Hippocampal formation (tissue), 2 donors: Measurements from ENCODE around the gene ACTL7B.
"Not testable (repeated sequence)": the region's sequence is repeated elsewhere in the genome, so short reads cannot be mapped to it uniquely, and the experiment has no call there.

Source experiments
- DNase-seq, 2 donors: peaks; one replicate each; lab custom pipeline; 2025; lab: John Stamatoyannopoulos, UW

ACTL7B gene

DNA sequence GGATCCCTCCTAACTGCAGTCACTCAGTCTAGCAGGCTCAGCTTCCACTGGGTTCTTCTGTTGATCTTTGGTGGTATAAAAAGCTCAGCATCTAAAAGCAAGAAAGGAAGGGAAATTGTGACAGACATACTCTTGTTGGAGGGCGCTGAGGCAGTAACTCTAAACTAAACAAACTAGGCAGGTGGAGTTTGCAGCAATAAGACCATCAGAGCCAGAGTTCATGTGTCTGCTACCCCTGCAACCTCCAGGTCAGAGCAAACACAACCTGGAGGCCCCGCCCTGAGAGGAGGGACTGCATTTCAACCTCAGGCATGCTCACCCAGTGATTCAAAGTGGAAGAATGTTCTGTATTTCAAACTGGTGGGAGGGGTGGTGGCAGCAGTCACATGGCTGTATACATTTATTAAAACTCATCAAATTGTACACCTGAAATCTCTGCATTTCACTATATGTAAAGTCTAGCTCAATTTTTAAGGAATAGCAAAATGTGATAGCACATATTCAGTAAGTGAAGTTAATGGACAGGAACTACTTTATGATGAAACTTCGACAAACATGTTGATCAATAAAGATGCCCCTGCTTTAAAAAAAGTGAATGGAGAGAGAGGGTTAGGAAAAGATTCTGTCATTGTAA is 13.4 kb upstream of the ACTL7B start:
- DNase-seq: no peak

GRCh38 chr9:108867829-108868228 is 12.0 kb upstream of the ACTL7B start:
- no peak for DNase-seq

DNA sequence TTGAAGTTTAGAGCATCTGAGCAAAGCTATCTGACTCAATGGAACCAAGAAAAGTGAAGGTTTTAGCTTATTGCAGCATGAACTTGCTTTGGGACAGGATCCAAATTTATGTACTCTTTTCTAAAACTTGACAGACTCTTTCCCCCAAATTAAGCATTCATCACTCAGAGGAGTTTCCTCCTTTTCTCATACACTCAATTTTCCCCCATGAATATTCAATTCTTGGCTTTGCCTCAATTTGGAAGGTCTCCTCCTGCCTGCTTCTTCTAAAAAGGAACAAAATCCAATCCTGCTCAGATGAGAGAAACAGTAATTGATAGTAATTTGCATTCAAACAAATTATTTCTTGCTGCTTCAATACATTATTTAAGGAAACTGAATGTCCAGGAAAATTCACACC is 11.3 kb upstream of the ACTL7B start:
- no peak for DNase-seq

GRCh38 chr9:108866001-108866420 is 10.2 kb upstream of the ACTL7B start:
- DNase-seq: no peak

GRCh38 chr9:108865037-108865436 is 9.3 kb upstream of the ACTL7B start:
- DNase-seq: no peak

DNA sequence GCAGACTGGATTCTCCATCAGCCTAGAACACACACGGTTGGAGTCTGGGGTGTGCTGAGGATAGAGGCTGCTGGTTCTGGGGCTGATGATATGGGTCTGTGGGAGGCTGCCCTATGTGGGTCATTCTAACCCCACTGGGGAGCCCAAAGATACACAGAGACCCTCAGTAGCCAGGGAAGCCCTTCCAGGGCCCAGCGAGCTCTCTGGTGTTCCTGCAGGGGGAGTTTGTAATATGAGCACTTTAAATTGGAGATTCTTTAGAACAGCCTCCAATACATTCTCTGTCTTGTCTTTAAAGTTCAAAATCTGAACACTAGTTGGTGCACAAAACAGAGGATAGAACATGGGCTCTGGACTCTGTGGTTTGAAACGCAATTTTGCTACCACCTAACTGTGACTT is 8.7 kb upstream of the ACTL7B start:
- DNase-seq: no peak

DNA sequence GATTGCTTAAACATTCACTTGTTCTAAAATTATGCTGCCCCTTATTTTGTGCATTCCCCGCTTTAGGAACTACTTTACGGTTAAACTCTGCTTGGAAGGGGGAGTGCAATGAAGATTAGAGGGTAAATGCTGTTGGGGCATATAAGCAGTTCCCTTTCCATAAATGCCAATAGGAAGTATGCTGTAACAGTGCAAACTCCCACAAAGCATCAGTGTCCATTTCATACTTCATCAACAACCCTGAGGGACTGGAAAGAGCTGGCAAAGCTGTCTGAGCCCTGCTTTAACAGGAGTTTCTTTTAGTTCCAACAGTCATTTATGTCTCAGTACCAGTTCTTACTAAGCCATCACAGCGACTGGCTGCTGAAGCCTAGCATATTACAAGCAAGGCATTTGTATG is 8.1 kb upstream of the ACTL7B start:
- no peak for DNase-seq

- no peak for DNase-seq
These were observed 6.2 kb upstream of the ACTL7B start, which contains the start of gene ACTL7A for GRCh38 chr9:108861997-108862396. Gene ACTL7A (plus strand): TSS chr9:108862266. CDS start chr9:108862323, 57 bp downstream.

- no peak for DNase-seq
These were observed 5.7 kb upstream of the ACTL7B start for GRCh38 chr9:108861464-108861863.

DNA sequence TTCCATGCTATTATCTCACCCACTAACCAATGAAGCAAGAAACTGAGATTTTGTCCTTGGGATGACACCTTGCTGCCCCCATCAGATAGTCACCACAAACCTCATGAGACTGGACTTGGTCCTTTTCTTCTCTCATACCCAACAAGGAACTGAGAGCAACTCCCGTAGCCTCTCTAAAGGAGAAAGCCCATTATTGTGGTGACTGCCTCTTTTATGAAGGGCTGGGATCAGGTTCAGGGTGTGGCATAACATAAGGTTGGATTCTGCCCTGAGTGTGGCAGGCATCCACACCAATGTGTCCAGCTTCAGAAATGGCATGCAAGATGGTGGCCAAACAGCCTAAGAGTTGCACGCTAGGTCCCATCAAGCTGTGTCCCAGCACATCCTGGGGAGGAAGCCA is 5.0 kb upstream of the ACTL7B start:
- DNase-seq: no peak

DNA sequence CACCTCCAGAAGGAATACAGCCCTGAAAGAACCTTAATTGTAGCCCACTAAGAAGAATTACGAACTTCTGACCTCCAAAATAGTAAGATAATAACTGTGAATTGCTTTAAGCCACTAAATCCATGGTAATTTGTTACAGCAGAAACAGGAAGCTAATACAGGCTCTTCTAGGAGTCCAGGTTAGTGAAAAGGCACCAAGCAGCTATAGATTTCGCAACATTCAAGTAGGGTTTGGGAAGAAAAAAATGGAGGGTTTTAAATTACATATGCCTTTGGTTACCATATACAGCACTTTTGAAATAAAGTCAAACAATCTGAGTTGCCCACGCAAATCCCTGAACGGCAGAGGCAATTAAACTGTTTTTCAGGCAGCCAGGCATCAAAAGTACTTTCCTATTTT is 4.6 kb upstream of the ACTL7B start:
- no peak for DNase-seq

- no peak for DNase-seq
These were observed 3.8 kb upstream of the ACTL7B start for GRCh38 chr9:108859459-108860114.

DNA sequence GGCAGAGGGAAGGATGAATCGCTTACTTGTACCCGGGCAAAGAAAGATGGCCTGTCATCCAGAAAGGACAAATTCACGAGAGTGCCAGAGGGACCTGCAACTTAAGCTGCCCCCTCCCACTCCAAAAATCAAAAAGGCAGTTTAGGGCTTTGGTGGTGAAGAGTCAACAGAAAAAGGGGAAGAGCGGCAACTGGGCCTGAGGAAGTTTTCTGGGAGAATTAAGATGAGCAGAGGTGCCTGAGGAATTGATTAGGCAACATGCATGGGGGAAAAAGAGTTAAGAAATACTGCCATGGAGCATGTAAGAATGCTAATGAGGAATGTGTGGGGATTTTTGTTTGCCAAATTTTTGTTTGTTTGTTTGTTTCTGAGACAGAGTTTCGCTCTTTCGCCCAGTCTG is 1.8 kb upstream of the ACTL7B start:
- DNase-seq: no peak

- no peak for DNase-seq
These were observed 278 bp downstream of the ACTL7B start for GRCh38 chr9:108855529-108855886.

DNA sequence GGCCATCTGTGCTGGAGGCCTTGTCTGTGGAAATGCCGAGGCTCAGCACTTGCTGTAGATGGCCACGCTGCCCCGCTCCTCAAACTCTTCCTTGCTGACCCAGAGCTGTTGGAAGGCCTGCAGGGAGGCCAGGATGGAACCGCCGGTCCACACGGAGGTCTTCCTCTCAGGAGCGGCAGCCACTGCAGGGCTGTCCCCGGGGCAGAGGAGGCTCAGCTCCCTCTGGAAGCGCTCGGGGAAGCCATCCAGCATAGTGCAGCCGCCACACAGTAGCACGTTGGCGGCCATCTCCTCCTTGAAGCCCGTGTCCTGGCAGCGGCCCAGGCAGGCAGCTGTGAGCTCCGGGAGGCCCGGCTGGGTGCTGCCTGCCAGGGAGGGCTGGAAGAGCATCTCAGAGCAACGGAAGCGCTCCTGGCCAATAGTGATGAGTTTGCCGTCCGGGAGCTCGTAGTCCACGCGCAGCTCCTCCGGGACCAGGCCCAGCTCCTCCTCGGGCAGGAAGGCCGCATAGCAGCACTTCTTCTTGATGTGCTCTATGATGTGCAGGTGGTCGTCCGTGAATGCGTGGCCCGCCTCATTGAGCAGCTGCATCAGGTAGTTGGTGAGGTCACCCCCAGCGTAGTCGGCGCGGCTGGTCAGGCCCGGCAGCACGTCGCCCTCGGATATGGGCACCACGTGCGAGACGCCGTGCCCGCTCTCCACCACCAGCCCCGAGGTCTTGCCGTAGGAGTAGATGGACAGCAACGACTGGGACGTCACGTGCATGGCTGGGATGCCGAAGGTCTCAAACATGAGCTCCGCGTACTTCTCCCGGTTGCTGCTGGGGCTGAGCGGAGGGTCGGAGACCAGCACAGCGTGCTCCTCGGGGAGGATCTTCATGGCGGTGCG is 901 bp downstream of the ACTL7B start:
- no peak for DNase-seq

- no peak for DNase-seq
These were observed 1.7 kb downstream of the ACTL7B start for GRCh38 chr9:108854094-108854493.

DNA sequence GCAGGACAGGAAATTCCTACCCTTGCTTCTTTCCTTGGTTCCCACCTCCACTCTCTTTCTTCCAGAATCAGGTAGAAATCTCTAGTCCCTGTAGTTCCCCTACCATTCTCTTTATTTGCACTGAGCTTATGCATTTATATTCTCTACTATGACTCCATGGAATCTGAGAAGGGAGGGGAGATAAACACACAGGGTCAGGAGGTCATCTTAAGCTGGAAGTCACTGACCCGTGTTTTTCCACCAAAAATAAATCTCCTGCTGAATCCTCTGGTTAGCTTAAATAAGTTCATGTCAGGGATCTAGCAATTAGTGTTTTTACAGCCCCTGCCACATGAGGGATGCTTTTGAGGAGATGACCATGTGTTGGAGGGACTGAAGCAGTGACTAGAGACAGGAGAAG is 3.7 kb downstream of the ACTL7B start:
- no peak for DNase-seq

DNA sequence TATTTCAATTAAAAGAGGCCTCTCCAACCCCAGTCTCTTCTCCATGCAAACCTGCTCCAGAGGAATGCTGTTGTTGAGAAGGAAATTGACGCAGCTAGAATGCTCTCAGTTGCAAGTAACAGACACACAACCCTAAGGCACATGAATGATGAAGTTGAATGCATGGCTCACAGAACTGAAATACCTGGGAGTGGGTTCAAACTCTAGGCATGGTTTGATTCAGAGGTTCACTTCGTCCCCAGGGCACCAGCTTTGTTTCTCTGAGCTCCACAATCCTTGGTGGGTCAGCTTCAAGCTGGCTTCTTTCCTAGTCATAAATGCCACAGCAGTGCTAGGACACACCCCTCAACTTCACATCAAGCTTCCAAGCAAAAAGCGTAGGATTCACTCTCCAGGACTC is 4.6 kb downstream of the ACTL7B start:
- no peak for DNase-seq

GRCh38 chr9:108850293-108850897 is 5.4 kb downstream of the ACTL7B start:
- no peak for DNase-seq

- not testable (repeated sequence) for DNase-seq
These were observed 7.5 kb downstream of the ACTL7B start for GRCh38 chr9:108848296-108848695.

DNA sequence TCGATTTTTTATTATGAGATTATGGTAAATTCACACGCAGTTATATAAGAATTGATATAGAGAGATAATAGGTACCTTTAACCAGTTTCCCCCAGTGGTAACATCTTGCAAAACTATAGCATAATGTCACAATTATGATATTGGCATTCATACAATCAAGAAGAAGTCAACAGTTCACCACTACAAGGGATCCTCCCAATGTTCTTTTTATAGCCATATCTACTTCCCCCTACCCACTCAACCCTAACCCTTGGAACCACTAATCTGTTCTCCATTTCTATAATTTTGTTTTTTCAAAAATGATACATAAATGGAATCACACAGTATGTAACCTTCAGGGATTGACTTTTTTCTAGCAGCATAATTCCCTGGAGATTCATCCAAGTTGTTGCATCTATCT is 9.8 kb downstream of the ACTL7B start:
- DNase-seq: no peak

DNA sequence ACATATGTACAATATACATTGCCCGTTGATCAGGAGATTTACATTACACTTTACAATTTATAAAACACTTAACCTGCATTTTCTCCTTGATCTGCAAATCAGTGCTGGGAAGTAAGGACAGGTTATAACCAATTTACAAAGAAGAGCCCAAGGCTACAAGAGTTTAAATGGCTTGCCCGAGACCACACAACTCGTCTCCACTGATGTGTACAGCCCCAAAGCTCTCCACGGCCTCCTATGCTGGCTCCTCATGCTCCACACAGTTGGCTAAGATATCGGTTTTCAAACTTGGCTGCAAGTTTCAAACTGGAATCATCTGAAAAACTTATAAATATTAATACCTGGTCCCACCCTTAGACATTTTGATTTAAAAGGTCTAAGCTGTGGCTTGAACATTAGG is 10.3 kb downstream of the ACTL7B start:
- DNase-seq: no peak

- DNase-seq: no peak
These were observed 10.9 kb downstream of the ACTL7B start for GRCh38 chr9:108844856-108845255.
